ENCODE measurements around the gene USP32.
"Not testable (repeated sequence)": the region's sequence is repeated elsewhere in the genome, so short reads cannot be mapped to it uniquely, and the experiment has no call there.

Gene USP32

DNA sequence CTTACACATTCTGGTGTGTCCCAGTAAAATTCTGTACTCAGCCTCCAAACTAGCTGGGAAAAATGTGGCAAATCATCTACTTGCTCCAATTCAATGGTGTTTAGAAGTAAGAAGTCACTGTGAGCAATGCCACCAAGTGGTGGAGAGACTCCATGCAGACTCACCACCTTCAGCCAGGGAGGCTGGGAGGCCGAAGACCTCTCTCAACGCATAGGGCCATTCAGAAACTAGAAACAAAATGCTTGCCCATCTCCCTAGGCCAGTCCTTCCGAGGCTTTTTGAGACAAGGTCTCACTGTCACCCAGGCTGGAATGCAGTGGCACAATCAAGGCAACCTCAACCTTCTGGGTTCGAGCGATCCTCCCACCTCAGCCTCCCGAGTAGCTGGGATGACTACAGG lies 217.2 kb downstream of the USP32 start:
- not testable (repeated sequence) for DNase-seq, ATAC-seq

DNA sequence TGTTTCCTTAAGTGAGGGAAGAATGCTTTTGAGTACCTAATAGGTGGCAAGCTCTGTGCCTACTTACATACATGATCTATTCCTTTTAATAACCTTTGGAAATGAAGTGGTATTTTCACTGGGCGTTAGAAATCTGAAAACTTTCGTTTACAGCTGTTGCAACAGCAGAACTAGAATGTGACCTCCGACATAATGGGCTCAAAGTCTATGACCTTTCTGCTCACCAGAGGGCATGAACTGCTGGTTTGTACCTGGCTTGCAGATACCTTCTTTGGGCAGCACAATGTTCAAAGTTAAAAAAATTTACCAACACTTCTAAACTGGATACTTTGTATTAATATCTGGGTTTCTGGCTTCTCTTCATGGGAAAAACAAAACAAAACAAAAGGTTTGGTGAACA lies 217.9 kb downstream of the USP32 start:
- DNase-seq = no peak
- no peak for ATAC-seq

DNA sequence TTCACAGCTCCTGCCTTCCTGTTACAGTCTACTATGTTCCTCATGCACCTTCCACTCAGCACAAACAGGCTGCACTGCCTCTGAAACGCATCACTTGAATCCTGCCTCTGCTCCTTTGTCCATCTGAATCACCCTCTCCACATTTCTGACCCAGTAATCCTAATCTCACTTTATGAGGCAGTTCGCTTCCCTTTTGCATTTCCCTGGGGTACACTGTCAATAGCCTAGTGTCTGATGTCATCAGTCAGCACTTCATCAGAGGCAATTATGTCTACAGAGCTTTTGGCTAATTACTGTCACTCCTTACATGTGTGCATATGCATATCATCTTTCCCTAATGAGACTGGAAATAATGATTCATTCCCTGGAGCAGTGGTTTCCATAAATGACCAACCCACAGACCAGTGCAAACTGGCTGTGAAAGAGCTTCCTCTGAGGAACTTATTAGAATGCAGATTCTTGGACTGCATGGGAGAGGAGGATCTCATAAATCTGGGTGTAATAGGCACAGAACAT lies 218.6 kb downstream of the USP32 start:
- DNase-seq (no peak), ATAC-seq (peak; percentile 19)

DNA sequence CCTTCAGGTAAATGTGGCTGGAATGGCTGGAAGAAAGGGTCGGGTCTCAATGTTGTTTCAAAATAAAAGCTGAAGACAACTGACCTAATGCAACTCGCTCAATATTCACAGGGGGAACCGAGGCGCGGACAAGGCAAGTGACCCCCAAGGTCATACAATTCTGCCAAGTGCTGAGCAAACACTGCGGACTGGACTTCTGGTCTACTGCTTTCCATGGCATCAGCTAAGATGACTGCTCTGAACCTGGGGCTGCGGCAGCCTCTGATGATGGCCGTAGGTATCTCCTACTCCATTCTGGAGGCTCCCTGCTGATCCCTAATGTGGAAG lies 220.2 kb downstream of the USP32 start:
- ATAC-seq = no peak
- no peak for DNase-seq

DNA sequence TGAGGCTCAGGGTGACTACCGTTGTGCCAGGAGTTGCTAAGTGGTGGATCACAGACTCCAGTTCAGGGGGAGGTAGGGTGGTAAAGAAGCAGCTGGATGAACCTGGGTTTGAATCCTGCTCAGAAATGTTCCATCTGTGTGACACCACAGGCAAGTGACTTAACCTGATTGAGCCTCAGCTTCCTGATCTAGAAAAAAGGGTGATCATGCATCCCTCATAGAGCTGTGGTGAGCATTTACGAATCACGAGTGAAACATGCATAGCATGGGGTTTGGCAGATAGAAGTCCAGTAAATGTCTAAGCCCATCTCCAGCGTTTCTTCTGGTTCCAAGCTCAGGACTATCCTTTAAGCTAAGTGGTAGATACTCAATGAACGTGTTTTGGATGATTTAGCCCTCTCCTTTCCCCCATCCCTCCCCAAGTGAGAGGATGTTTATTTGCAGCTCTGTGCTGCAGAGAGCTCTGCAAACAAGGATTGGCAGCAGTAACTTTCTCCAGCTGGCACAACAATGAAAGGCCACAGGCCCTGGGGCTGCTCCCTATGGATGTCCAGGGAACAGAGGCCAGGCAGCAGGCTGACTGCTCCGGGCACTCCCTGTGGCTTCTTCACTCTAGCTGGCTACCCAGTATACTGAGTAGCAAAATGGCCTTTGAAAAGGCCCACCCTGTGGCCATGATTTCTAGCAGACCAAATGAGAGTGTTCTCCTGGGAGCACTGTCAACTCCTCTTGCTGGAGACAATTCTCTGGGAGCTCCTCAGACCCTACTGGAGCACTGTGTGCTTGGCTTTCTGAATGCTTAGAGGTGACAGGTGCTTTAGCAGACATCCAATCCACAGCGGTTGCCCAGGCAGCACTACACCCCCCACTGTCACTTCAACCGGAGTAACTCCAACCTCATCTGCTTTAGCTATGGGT lies 220.8 kb downstream of the USP32 start:
- ATAC-seq (peak; percentile 11), DNase-seq (no peak)

DNA sequence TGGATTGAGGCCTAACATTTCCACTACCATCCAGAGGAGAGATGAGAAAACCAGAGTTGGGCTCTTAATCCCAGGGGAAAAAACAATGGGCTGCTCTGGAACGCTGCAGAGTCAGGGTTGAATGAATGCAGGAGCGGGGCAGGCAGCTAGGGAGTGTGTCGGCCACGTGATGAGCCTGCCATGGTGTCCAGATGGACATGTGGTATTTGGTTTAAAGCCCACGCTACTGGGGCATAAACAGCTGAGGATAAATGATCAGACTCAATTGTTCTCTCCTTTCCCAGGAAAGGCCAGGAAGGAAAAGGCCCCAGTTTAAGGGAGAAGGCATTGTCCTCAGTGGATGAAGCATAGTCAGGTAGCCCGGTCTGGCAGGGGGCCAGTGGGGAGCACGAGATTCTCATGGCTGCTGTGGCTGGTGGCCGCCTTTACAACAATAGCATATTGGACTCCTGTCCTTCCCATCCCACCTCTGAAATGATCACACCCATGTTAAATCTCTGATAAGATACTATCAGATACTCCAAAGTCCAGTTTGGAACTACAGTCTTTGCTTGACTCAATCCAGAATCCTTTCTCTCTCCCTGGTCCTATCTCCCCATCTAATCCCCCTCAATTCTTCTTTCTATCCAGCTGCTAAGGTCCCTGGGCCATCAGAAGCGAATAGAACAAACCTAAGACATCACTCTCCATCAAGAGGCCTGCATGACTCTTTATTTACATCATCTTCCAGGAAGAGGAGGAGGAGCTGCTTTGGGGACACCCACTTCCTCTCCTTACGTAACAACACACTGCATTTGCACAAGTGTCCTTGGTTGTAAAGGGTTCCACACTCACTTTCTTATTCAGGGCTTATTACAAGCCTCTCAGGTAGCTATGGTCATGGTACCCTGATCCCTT lies 221.8 kb downstream of the USP32 start:
- no peak for DNase-seq
- ATAC-seq = peak; percentile 12

DNA sequence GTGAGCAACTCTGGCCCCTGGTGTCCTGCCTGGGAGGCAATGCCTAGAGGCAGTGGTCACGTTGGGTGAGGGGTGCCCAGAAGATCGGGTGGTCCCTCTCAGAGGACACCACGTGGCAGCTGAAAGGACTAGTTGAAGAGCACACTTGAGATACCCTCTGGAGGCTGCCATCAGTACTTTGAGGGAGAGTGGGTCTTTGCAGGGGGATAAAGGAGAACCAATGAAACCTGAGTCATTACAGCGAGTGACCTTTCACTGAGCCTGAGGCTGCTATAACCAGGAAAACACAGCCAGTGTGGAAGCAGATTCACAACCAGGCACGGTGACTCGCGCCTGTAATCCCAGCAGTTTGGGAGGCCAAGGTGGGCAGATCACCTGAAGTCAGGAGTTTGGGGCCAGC lies 223.3 kb downstream of the USP32 start:
- ATAC-seq (no peak), DNase-seq (no peak)

DNA sequence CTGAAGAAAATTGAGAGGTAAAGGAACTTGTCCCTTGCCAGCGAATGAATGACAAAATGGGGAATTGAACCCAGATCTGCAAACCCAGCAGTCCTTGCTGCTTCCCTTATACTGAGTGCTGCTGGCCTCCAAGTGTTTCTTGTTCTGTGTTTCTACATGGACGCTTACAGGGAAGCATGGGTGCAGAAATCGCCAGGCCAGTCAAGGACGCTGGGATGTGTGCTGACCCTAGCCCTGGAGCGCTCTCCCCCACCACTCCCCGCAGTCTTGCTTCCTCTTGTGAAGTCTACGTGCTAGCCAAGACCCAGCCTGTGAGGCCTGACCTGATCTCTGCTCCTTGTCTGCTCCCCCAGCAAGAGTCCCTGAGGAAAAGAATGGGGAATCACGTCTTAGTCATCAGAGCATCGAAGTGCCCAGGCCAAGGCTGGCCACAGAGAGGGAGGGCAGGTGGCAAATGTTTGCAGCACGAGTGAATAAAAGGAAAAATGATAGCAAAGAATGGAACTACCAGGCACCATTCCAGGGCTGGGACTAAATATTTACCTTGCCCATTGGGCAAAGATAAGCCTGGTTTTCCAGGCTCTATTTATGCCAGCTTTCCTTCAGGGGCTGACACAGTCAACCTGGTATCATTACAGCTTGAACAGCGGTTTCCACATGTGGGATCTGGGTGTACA lies 224.7 kb downstream of the USP32 start:
- ATAC-seq (no peak), DNase-seq (no peak)

DNA sequence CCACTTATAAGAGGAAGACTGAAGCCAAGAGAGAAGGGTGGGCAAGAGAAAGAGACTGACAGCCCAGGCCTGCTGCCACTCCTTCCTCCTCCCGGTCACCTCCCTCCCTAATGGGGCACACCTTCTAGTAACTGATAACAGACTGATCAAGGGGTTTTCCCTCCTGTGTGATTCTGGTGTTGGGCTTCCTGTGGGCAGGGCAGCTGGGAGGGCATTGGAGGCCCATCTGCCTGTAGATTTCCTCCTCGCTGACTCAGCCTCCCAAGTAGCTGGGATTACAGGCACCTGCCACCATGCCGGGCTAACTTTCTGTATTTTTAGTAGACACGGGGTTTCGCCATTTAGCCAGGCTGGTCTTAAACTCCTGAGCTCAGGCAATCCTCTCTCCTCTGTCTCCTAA lies 226.0 kb downstream of the USP32 start:
- peak; percentile 73 for ATAC-seq
- peak; percentile 44 for DNase-seq

DNA sequence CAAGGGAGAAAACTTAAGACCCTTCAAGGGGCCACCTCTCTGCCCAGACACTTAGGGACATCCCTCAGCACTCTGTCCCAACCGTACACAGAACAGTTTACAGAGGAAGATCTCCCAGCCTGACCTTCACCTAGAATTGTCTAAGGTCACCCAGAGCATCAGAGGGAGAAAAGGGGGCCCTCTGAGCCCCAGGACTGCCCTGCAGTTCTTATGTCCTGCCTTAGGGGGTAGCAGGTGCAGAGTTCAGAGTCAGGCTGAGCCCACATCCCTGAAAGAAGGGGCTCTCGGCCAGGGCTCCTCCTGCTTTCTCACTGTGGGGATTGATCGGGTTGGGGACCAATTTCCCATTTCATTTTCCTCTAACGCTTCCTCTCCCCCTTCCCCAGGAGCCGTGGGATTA lies 226.7 kb downstream of the USP32 start:
- ATAC-seq (no peak), DNase-seq (no peak)

DNA sequence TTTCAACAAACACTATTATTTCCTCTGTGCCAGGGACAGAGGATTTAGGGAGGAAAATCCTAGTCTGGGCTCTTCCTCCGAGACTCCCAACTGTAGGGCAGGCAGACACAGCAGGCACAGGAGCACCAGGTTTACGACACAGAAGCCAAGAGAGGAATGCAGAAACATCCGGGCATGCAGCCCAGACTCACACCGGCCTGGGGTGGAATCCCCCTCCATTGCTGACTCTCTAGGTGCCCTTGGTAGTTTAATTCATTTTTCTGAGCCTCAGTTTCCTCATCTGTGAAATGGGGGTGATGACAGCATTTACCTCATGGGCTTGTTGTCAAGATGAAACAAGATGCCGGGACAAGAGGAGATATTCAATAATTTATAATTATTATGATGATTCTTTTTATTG lies 227.2 kb downstream of the USP32 start:
- DNase-seq (no peak), ATAC-seq (no peak)

DNA sequence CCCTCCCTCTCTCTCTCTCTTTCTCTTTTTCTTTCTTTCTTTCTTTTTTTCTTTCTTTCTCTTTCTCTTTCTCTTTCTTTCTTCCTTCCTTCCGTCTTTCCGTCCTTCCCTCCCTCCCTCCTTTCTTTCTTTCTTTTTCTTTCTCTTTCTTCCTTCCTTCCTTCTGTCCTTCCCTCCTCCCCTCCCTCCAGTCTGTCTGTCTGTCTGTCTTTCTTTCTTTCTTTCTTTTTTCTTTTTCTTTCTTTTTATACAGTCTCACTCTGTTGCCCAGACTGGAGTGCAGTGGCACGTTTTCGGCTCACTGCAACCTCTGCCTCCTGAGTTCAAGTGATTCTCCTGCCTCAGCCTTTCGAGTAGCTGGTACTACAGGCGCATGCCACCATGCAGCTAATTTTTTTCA lies 227.8 kb downstream of the USP32 start:
- ATAC-seq = no peak
- DNase-seq = no peak

DNA sequence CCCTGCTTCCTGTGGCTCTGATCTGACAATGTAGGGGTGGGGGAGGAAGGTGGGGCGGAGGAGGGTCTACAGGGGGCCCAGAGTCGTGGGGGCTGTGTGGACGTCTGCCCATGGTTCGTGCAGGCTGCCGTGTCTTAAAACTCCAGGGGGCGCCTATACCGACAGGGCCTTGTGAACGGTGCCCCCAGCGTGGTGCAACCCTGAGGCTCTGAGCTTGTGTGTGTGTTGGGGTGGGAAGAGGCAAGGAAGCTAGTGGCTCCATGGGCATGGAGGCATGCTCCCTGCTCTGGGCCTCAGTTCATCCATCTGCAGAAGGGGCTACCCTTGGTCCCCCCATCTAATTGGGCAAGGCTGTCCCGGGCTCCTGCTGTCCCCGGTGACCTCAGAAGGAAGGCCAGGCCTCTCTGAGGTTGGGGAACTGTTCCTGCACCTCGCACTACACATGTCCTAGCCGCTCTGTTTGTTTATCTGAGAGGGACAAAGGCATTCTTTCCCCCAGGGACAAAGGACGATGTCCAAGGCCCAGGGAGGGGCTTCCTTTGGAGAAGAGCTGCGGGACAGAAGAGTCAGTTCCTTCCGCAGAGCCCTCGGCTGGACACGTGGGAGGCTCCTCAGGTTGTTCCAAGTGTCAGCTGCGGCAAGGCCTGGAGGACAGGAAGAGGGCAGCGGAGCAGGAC lies 228.7 kb downstream of the USP32 start:
- ATAC-seq = no peak
- DNase-seq = no peak

DNA sequence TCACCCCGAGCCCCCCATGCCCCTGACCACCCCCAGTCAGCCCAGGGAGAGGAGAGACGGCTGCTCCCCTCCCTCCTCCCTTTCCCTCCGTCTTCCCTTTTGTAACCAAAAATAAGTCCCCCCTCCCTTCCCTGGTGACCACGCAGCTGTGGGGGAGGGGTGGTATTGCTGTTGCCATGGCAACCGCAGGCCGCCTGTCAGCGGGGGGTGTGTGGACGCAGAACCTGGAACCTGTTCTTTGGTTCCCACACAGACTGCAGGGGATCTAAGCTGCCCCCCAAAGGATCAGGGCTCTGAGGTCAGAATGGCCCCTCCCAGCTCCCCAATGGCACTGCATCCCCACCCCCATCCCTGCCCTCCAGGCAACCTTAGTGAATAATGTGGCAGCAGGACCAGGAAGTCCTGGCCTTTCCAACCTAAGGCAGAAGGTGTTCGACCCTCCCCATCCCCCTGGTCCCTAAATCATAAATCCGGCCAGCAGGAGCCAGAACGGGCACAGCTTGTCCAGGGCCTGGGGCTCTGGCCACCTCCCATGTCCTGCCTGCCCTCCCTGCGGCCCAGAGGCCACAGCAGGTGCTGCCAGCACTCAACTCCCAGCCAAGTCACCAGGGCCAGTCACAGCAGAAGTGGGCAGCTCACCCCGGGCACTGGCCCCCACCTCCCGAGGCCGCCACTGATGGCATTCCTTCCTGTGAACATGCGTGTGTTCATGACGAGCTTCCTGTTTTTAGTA lies 230.2 kb downstream of the USP32 start:
- ATAC-seq (no peak), DNase-seq (no peak)

DNA sequence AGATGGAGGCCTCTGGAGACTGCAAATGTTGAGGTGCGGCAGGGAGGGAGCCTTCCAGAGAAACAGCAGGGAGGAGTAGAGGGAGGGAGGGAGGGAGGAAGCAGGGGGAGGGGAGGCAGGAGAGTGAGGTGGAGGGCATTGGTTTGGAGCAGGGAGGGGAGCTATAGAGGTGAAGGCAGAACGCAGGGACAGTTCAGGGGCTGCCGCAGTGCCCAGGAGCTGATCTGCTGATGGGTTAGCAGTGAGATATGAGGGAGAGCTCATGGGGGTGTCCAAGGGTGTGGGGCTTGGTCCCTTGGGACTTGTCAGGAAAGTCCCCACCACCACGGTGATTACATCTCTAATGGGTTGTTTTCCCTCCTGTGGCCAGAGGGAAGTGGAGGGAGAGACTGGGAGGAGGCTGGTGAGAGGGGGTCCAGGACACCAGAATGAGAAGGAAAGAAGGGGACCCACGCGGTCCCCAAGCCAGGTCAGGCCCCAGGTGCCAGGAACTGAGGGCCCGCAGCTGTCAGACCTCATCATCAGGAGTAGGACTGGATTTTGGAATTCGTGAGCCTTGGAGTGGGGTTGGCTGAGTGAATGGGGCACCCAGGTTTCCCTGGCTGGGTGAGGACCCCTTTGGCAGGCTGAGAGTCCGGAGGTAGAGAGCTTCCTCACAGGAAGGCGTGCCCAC lies 231.0 kb downstream of the USP32 start:
- DNase-seq = no peak
- no peak for ATAC-seq

DNA sequence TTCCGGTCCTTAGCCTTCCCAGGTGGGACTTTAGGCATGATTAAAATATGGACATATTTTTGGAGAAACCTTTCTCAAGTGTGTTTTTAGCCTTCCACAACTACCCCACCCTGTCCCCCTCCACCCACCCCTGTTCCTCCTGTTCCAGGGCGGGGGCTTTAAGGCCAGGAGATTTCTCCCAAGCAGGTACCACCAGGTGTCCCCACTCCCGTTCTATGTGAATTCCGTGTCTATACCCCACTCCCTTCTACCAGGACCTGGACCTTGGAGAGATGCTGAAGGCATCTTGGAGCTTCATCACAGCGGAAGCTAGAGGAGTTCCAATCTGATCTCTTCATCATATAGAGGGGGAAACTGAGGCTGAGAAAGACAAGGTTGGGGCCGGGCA lies 232.5 kb downstream of the USP32 start:
- no peak for DNase-seq
- ATAC-seq = no peak

DNA sequence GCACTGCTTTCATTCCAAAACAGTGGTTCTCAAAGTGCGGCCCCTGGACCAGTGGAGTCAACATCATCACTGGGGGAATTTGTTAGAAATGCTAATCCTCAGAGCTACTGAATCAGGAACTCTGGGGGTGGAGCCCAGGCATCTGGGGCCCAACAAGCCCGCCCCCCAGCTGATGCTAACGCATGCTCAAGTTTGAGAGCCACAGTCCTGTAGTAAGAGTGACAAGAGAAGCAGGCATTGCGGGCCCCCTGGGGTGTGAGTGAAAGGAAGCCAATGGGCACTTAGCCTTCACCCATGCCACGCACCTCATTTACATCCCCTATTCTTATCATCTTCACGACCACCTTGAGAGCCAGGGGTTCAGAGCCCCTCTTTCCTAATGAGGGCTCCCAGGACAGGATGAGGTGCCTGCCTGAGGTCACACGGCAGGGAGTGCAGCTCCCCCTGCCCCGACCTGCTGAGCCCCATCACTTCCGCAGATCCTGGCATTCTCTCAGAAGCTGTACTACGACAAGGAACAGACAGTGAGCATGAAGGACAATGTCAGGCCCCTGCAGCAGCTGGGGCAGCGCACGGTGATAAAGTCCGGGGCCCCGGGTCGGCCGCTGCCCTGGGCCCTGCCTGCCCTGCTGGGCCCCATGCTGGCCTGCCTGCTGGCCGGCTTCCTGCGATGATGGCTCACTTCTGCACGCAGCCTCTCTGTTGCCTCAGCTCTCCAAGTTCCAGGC lies 233.0 kb downstream of the USP32 start:
- ATAC-seq (no peak), DNase-seq (no peak)

DNA sequence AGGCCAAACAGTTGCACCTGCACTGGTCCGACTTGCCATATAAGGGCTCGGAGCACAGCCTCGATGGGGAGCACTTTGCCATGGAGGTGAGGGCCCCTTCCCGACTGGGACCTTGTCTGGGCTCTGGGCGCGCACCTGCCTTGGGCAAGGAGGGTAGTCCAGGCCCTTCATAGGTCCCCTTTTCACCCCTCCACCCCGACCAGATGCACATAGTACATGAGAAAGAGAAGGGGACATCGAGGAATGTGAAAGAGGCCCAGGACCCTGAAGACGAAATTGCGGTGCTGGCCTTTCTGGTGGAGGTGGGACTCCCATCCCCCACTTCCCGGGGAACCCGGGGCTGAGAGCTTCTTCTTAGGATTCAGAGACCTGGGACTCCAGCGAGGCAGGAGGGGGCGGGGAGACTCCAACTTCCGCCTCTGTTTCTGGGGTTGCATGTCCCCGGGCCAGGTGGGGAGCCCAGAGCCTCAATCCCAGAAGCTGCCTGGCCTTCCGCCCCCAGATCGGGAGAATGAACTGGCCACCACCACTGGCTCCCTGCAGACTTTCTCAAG lies 234.4 kb downstream of the USP32 start:
- ATAC-seq (no peak), DNase-seq (no peak)

DNA sequence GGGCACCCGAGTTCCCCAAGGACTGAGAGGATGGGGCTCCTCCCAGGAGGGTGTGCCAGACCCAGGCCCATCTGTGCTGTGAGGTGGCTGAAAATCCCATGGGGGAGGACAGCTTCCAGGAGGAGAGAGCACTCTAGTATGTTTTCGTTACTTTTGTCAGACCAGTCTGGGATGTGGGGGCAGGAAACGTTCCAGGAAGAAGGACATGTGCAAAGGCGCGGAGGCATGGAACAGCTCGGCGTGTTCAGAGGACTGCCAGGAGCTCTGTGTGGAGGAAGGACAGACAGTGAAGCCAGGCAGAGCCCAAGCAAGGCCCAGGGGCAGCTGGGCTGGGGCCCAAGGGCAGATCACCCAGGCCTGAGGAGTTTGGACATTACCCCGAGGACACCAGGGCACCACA lies 235.2 kb downstream of the USP32 start:
- ATAC-seq (no peak), DNase-seq (no peak)

DNA sequence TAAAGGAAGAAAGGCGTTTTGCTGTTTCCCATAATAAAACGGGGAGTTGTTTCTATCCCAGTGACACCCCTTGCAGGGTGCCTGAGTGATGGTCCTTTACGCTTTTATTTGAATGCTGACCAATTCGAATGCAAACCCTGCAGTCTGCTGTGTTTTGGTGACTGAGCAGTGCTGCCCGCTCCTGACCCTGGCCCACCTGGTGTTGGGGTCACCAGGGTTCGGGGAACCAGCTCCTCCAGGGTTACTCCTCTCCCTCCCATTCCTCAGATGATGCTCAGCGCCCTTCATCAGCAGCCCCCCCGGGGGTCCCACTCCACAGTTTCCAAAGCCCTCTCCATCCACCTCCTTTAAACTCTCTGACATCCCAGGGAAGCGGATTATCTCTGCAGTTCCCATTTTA lies 236.1 kb downstream of the USP32 start:
- ATAC-seq (no peak), DNase-seq (no peak)
